SK-N-MC (cell line): ENCODE data around the gene MEF2D.

Source experiments
- EZH2 ChIP-seq: fragments of 200-600 bp; sonication (generic); IDR thresholded peaks from one replicate; pipeline ENCODE4 v1.6.1; 2017; ENCODE audit warnings: antibody characterized with exemption
- POLR2AphosphoS5 ChIP-seq: IDR thresholded peaks from 2 replicates; pipeline ENCODE4 v1.6.1; 2012; ENCODE audit warnings: mild to moderate bottlenecking, low read depth, low read length, borderline replicate concordance

DNA sequence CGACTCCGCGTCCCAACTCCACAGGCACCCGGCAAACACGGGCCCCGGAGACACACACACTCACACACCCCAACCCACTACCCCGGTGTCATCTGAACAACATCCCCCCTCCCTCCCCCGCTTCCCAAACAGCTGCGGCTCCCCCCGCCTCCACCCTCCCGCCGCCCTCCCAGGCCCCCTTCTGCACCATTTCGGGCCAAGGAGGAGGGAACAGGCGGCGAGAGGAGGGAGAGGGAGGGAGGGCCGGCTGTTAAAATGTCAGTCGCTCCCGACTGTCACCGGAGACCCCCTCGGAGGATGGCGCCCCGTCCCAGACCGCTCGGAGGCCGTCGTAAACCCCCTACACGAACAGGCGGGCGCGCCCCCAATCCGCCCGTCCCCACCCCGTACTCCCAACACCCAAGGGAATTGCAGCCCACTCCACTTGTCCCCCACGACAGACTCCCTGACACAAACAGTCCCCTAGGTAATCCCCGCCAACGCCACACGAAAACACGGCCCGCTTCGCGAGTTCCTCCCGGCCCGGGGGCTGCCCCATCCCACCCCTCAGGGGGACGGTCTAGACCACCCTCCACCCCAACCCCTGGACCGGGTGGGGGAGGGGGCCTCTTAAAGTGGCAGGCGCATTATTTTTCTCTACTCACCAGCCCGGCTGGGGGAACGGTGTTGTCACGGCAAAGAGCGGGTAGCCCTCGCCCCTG, 583 bp downstream of the MEF2D start:
- TF ChIP-seq EZH2 = no peak
- no peak for TF ChIP-seq POLR2AphosphoS5
